CD4-positive, alpha-beta T cell treated with Interleukin-15 for 4 hours (primary cell): ENCODE data around the gene FKBP6.
"Not testable (repeated sequence)": the region's sequence is repeated elsewhere in the genome, so short reads cannot be mapped to it uniquely, and the experiment has no call there.

Experiments
- DNase-seq: peaks from one replicate; pipeline ENCODE4 v3.0.0-alpha.2; 2020; ENCODE audit warnings: low spot score

The FKBP6 gene

GRCh38 chr7:73356159-73356558, 28.2 kb downstream of the FKBP6 start:
- no peak for DNase-seq

- no peak for DNase-seq
Observed at GRCh38 chr7:73358590-73359275, 30.8 kb downstream of the FKBP6 start.

- DNase-seq: no peak
Observed at GRCh38 chr7:73359306-73359705, 31.3 kb downstream of the FKBP6 start.

- no peak for DNase-seq
Observed at GRCh38 chr7:73359746-73360375, 31.9 kb downstream of the FKBP6 start.

- not testable (repeated sequence) for DNase-seq
Observed at GRCh38 chr7:73360590-73360989, 32.6 kb downstream of the FKBP6 start.

- DNase-seq: no peak
Observed at GRCh38 chr7:73363225-73364005, 35.5 kb downstream of the FKBP6 start.

- DNase-seq: no peak
Observed at GRCh38 chr7:73364006-73364728, 36.2 kb downstream of the FKBP6 start.

- DNase-seq: no peak
Observed at GRCh38 chr7:73366127-73366526, 38.2 kb downstream of the FKBP6 start.

GRCh38 chr7:73366990-73367389, 39.0 kb downstream of the FKBP6 start:
- no peak for DNase-seq

GRCh38 chr7:73369009-73369408, 41.0 kb downstream of the FKBP6 start:
- no peak for DNase-seq

GRCh38 chr7:73369622-73370021, 41.7 kb downstream of the FKBP6 start:
- no peak for DNase-seq

GRCh38 chr7:73373741-73374140, 45.8 kb downstream of the FKBP6 start:
- no peak for DNase-seq

GRCh38 chr7:73376262-73376661, 48.3 kb downstream of the FKBP6 start:
- DNase-seq: not testable (repeated sequence)

- no peak for DNase-seq
Observed at GRCh38 chr7:73376671-73377412, 48.9 kb downstream of the FKBP6 start.

GRCh38 chr7:73377413-73378200, 49.6 kb downstream of the FKBP6 start:
- DNase-seq: not testable (repeated sequence)

- no peak for DNase-seq
Observed at GRCh38 chr7:73382934-73383503, 55.1 kb downstream of the FKBP6 start.

- no peak for DNase-seq
Observed at GRCh38 chr7:73387221-73387828, 59.4 kb downstream of the FKBP6 start.

GRCh38 chr7:73387908-73388414, 60.0 kb downstream of the FKBP6 start:
- DNase-seq: no peak

- no peak for DNase-seq
Observed at GRCh38 chr7:73391396-73391795, 63.4 kb downstream of the FKBP6 start.

- no peak for DNase-seq
Observed at GRCh38 chr7:73394422-73394821, 66.5 kb downstream of the FKBP6 start.
